OCI-LY3 (cell line): ENCODE results near the gene CNTNAP4.

Experiments used
- H2AFZ ChIP-seq: fragments of 200-600, 300-600 bp; shearing (Covaris generic); 2 replicates; pipeline ENCODE4 v1.6.0; 2014; ENCODE audit warnings: antibody characterized with exemption, low read depth, low read length
- H3K27ac ChIP-seq: fragments of 200-600, 300-600 bp; sonication (generic); 2 replicates; pipeline ENCODE4 v1.5.1; 2014; ENCODE audit warnings: mild to moderate bottlenecking, low read length, moderate library complexity, mixed read lengths
- H3K27me3 ChIP-seq: fragments of 200-600, 300-600 bp; sonication (generic); 2 replicates; pipeline ENCODE4 v1.6.1; 2014; ENCODE audit warnings: low read depth, low read length, mixed read lengths
- H3K36me3 ChIP-seq: fragments of 200-600, 300-600 bp; sonication (generic); replicated peaks from 2 replicates; pipeline ENCODE3; 2014; ENCODE audit warnings: low read depth, low read length, mixed read lengths
- H3K4me1 ChIP-seq: fragments of 300-600, 200-600 bp; sonication (generic); 2 replicates; pipeline ENCODE4 v1.6.1; 2014; ENCODE audit warnings: low read length, mixed read lengths
- H3K4me2 ChIP-seq: fragments of 200-600, 300-600 bp; sonication (generic); 2 replicates; pipeline ENCODE4 v1.6.1; 2014; ENCODE audit warnings: low read length, mixed read lengths
- H3K4me3 ChIP-seq: fragments of 300-600, 200-600 bp; sonication (generic); 2 replicates; pipeline ENCODE4 v1.5.1; 2014; ENCODE audit warnings: antibody characterized with exemption, mild to moderate bottlenecking, low read length, moderate library complexity
- H3K79me2 ChIP-seq: fragments of 300-600, 200-600 bp; shearing (Covaris generic); 2 replicates; pipeline ENCODE4 v1.6.1; 2014; ENCODE audit warnings: mild to moderate bottlenecking, low read length, mixed read lengths
- H3K9ac ChIP-seq: fragments of 300-600, 200-600 bp; shearing (Covaris generic); 2 replicates; pipeline ENCODE4 v1.6.0; 2014; ENCODE audit warnings: mild to moderate bottlenecking, low read length, moderate library complexity
- H3K9me3 ChIP-seq: fragments of 200-600, 300-600 bp; shearing (Covaris generic); 2 replicates; pipeline ENCODE4 v1.6.1; 2014; ENCODE audit warnings: low read length, mixed read lengths; ENCODE audit not compliant: insufficient read depth
- H4K20me1 ChIP-seq: fragments of 200-600, 300-600 bp; sonication (generic); 2 replicates; pipeline ENCODE4 v1.6.1; 2016; ENCODE audit warnings: low read length, mixed read lengths; ENCODE audit not compliant: insufficient read depth
- CTCF ChIP-seq: fragments of 200-600, 300-600 bp; sonication (generic); IDR thresholded peaks from 2 replicates; pipeline ENCODE4 v1.5.1; 2014; ENCODE audit warnings: antibody characterized with exemption, low read length, low read depth
- EZH2phosphoT487 ChIP-seq: fragments of 200-600 bp; shearing (Covaris generic); IDR thresholded peaks from 2 replicates; pipeline ENCODE4 v1.6.1; 2018; ENCODE audit warnings: antibody characterized with exemption, mixed run types, low read depth

Gene CNTNAP4

GRCh38 chr16:76445815-76446214 lies 168.6 kb downstream of the CNTNAP4 start:
- Histone ChIP-seq H3K9ac (no peak overlapping the region), H3K27me3 (no peaks in the 10 kb centered on the region), H3K4me2 (no peak overlapping the region), H3K4me1 (peaks cover 4% of the 10 kb centered on the region), H3K27ac (no peak overlapping the region), H3K4me3 (no peak overlapping the region), H2AFZ (no peak overlapping the region), H3K79me2 (no peaks in the 10 kb centered on the region), H3K9me3 (no peaks in the 10 kb centered on the region), H4K20me1 (no peaks in the 10 kb centered on the region), H3K36me3 (no peaks in the 10 kb centered on the region)
- TF ChIP-seq CTCF = no peak
- no peak for TF ChIP-seq EZH2phosphoT487

- H3K27ac ChIP-seq = no peak overlapping the region
- H3K27me3 ChIP-seq = no peaks in the 10 kb centered on the region
- no peak overlapping the region for H3K4me3 ChIP-seq
- H3K79me2 ChIP-seq = no peaks in the 10 kb centered on the region
- no peaks in the 10 kb centered on the region for H3K36me3 ChIP-seq
- H3K9me3 ChIP-seq = no peaks in the 10 kb centered on the region
- H3K9ac ChIP-seq = no peak overlapping the region
- TF ChIP-seq EZH2phosphoT487 = no peak
- TF ChIP-seq CTCF = no peak
- no peak overlapping the region for H2AFZ ChIP-seq
- H4K20me1 ChIP-seq = no peaks in the 10 kb centered on the region
- peaks cover 8% of the 10 kb centered on the region for H3K4me1 ChIP-seq
- no peak overlapping the region for H3K4me2 ChIP-seq
Measured at GRCh38 chr16:76446251-76446650, 169.1 kb downstream of the CNTNAP4 start.

GRCh38 chr16:76450890-76451289 lies 173.7 kb downstream of the CNTNAP4 start:
- no peak for TF ChIP-seq CTCF
- Histone ChIP-seq H3K36me3 (no peaks in the 10 kb centered on the region), H3K27me3 (no peaks in the 10 kb centered on the region), H3K4me2 (no peak overlapping the region), H3K9ac (no peak overlapping the region), H2AFZ (no peak overlapping the region), H4K20me1 (no peaks in the 10 kb centered on the region), H3K79me2 (no peaks in the 10 kb centered on the region), H3K4me3 (no peak overlapping the region), H3K4me1 (peaks cover 19% of the 10 kb centered on the region), H3K27ac (no peak overlapping the region), H3K9me3 (no peaks in the 10 kb centered on the region)

GRCh38 chr16:76455257-76455656 lies 178.1 kb downstream of the CNTNAP4 start:
- Histone ChIP-seq H3K79me2 (no peaks in the 10 kb centered on the region), H3K9ac (no peak overlapping the region), H3K27ac (no peak overlapping the region), H3K27me3 (no peaks in the 10 kb centered on the region), H4K20me1 (no peaks in the 10 kb centered on the region), H3K36me3 (no peaks in the 10 kb centered on the region), H3K4me2 (no peak overlapping the region), H2AFZ (no peak overlapping the region), H3K4me3 (no peak overlapping the region), H3K9me3 (no peaks in the 10 kb centered on the region), H3K4me1 (peaks cover 19% of the 10 kb centered on the region)
- TF ChIP-seq EZH2phosphoT487 = no peak
- TF ChIP-seq CTCF = no peak
